Mucosa of gallbladder (tissue), 1 donor: ENCODE measurements around the gene HOXB9. TPM values are rescaled to one million over a fixed set of nuclear protein-coding genes. Genes with fewer than 3 reads are reported as not detected.

Source experiments
- DNase-seq: peaks from one replicate; pipeline ENCODE4 v3.0.0-alpha.2; 2020; ENCODE audit warnings: low spot score
- total RNA-seq: library from RNA; stranded (reverse); gene quantifications from one replicate; pipeline ENCODE4 v1.2.1, GENCODE V29; 2021
- donor health status: DM: no; HTN: no; CAD: no.

Gene HOXB9
- total RNA-seq: 0.26 TPM

- DNase-seq: no peak
Measured at GRCh38 chr17:48626245-48627117, at the start of gene HOXB9. Gene HOXB9, minus strand, starts transcription at chr17:48626358. Its CDS starts 89 bp downstream, at chr17:48626269.

- DNase-seq: no peak
Measured at GRCh38 chr17:48672340-48672739, 46.2 kb upstream of the HOXB9 start.

DNA sequence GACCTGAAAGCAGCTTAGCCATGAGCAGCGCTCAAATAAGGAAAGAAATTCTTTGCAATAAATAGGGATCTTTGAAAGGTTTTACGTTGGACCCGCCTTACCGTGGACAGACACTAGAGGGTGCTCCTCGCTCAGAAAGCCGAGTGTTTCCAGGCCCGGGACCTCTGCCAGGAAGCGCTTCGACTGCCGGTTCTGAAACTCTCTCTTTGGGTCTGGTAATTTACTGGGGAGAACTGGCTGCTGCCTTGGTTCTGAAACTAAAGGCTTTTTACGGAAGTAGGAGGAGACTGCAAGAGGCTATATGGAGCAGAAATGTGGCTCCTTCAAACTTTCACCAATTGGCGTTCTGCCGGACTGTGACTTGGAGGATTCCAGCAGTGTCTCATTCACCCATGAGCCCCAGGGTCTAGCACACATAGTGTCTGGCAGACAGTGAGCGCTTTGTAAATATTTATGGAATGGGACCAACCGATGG, 45.6 kb upstream of the HOXB9 start:
- peak; percentile 89 for DNase-seq

DNA sequence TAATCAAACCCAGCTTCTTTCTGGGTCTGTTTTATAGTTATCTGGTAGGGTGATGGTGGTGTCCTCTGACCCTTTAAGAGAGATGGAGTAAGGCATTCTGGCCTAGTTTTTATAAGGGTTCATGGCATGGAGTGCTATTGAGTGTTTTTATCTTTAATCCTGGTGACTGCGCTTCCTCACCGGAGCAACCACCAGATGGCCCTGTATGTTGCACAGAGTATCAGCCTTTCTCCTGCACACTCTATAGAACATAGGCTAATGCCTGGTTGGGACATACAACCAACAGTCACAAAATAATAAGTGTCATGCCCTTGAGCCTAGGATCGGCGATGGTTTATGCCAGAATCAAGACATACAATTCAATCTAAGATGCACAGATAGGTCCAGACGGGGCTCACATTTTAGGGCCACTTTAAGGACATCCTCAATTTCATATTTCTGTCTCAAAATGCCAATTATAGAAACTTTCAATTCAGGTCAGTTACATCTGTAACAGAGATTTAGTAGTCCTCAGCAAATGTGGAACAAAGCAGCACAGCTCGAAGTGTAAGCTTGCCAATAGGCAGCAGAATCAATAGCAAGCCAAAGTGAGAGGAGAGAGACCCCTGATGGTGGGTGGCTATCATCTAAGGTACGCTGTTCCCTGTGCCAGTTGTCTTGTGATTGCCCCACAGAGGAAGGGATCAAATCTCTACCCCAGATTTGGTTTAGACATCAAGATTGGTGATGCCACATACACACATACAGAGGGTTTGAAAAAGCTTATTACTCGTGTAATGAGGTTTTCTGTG, 37.2 kb upstream of the HOXB9 start:
- DNase-seq: no peak

- DNase-seq: no peak
Measured at GRCh38 chr17:48655913-48656312, 29.8 kb upstream of the HOXB9 start.

GRCh38 chr17:48649741-48650140, 23.6 kb upstream of the HOXB9 start:
- DNase-seq: no peak

DNA sequence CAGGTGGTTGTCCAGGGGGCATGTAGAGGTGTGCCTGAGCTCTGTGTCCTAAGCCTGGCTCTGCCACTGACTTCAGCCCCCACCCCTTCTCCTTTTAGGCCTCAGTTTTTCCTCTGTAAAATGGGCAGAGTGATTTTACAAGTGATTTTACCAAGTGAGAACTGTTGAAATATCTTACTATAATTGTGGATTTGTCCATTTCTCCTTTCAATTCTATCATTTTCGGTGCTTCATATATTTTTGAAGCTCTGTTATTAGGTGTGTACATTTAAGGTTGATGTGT, 21.7 kb upstream of the HOXB9 start:
- DNase-seq: no peak

DNA sequence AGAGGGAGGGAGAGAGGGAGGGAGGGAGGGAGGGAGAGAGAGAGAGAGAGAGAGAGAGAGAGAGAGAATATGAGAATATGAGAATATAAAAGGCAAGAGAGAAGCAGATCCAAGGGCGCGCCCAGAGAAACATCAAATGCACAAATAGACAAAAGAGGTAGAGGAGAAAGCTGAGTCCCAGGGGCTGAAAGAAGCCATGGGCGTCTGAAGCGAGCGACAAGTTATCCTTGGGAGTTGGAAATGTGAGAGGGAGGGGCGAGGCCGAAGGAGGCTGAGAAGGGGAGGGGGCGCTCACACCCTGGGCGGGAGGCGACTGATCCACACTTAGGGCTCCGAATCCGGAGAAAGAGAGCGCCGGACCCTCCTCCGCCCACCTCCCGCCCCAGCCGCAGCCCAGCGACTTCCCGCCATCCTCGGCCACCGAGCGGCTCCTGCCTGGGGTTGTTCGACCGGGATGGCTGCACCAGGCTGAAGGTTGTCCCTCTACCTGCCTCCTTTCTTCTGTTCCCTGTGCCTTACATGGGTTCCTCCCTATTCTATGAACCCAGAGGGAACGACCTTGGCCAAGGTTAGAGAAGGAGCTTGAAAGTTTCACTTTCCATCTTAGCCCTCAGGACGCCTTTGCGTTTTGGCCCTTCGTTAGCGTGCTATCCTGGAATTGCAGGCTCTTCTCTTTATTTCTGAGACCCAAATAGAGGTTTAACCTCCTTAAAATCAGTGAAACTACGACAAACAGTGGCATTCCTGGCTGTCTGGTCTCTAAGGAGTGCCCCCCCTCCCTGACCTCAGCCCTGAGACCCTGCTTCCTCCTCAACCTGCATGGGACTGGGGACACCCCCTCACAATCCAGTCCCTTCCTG, 21.2 kb upstream of the HOXB9 start:
- DNase-seq: no peak

DNA sequence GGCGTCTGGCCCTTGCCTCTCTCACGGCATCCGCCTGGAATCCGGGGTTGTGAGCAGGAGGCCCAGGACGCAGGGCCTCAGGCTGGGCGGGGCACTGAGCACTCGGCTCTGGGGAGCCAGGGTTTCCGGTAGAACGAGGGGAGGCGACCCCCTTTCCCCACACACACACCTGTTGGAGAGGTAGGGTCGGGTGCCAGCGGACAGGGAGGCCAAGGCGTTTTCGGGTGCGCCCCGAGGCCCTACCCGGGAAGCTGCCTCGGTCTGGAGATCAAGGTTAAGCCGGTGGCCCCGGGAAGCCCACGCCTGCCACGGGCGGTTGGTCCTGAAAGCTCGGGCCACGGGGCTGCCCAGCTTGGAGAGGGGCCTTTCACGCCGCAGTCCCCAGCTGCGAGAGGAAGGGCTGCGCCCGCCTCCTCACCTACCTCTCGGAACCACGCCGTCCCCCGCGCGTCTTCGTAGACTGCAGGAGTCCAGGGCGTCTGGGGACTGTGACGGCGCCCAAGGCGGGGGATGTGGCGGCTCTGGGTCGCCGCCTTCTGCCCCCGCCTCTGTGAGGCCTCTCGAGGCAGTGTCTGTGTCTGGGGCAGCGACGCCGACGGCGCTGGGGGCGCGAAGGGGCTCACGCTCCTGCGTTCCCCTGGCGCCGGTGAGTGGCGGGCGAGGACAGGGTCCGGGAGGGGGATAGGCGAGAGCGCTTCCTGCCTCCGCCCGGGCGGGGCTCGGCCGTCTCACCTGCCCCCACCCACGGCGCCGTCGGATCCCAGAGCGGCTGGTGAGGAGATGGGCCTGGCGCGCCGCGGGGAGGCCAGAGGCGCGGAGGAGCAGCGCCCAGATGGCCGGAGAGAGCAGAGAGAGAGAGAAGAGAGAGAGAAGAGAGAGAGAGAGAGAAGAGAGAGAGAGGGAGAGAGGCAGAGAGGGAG, 20.3 kb upstream of the HOXB9 start:
- no peak for DNase-seq

GRCh38 chr17:48645639-48646182, 19.6 kb upstream of the HOXB9 start:
- DNase-seq: no peak

GRCh38 chr17:48644910-48645557, 18.9 kb upstream of the HOXB9 start:
- no peak for DNase-seq

DNA sequence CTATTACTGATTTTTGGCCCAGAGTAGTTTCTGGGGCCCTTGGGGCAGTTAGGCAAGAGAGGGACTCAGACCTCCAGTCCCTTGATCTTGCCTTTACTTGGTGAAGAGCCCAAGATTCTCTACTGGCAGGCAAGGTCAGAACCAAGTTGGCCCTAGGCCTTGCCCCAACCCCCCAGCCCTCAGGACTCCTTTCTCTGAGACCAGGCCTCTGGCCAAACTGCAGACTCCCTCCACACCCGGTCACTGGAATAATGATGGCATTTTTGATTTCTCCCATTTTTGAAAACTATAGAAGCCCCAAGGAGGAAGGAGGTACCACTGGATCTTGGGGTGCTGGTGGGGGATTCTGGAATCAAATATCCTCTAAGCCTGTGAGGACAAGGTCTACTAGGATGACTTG, 18.0 kb upstream of the HOXB9 start:
- no peak for DNase-seq

GRCh38 chr17:48643697-48644012, 17.5 kb upstream of the HOXB9 start:
- no peak for DNase-seq

GRCh38 chr17:48642843-48643696, 16.9 kb upstream of the HOXB9 start:
- no peak for DNase-seq

DNA sequence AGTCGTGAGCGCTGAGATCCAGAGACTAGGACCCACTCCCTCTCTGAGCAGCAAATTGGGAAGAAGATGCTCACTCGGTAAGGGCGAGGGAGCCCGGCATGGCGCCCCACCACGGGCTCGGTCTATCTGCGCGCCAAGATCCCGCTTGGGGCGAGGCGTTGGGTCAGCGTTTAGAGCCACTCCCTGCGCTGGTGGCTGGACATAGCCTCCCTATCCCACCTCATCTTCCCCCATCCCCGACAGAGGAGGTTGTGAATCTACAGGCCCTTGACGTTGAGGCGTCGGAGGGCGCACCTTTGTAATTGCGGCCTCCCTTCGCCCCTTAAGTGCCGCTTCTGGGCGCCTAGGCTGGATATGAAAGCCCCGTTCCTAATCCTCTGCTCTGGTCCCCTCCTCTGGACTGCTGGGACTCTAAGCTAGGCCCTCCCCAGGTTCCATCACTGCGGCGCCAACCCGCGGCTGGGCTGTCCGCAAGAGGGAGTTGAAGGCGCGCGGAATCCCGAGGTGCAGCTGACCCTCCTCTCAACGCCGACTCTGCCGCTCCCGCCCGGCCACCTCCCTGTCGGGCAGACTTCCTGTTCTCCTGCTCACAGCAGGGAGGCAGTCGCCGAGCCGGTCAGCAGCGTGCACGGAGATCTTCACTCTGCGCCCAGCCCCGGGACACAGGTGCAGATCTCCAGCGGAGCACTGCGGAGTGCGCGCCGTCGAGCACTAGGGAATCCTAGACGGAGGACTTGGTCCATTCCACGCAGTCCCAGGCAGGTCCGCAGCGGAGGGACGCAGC, 16.1 kb upstream of the HOXB9 start:
- no peak for DNase-seq

DNA sequence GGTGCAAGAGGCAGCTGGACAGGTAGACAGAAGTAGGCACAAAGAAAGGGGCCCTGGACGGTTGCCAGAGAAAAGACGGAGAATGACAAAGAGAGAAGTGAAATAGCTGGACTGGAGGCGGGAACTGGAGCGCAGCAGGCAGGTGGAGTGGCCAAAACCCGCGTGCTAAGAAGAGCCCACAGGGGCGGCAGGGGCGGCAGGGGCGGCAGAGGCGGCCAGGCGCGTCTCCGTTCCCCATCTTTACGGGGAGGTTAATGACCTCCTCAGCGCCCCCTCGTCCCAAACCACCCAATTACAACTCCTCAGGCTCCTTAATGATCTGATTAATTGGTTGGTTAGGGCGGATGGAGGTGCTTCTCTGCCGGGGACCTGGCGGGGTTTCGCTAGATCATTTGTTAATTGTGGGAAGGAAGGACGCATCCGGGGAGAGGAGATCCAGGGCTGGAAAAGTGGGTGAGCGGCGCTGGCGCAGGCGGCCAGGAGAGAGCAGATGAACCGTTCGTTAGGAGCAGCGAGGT, 15.4 kb upstream of the HOXB9 start:
- DNase-seq: no peak

DNA sequence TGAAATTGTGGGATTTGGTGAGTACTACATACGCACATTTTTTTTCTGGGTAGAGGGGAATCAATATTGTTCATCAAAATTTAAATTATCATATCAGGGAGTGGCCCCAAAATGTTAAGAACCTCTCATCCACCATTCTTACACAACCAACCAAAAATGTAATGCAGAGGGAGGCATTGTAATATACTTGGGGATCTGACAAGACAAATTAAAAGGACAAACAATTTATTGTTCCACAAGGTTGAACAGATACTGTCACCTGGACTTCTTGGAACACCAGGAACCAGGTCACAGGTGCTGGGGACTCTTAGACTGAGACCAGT, 14.7 kb upstream of the HOXB9 start:
- no peak for DNase-seq
